ENCODE results near the gene RAB9B.
"Not testable (repeated sequence)": the region's sequence is repeated elsewhere in the genome, so short reads cannot be mapped to it uniquely, and the experiment has no call there.

The RAB9B gene, protein sequence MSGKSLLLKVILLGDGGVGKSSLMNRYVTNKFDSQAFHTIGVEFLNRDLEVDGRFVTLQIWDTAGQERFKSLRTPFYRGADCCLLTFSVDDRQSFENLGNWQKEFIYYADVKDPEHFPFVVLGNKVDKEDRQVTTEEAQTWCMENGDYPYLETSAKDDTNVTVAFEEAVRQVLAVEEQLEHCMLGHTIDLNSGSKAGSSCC

DNA sequence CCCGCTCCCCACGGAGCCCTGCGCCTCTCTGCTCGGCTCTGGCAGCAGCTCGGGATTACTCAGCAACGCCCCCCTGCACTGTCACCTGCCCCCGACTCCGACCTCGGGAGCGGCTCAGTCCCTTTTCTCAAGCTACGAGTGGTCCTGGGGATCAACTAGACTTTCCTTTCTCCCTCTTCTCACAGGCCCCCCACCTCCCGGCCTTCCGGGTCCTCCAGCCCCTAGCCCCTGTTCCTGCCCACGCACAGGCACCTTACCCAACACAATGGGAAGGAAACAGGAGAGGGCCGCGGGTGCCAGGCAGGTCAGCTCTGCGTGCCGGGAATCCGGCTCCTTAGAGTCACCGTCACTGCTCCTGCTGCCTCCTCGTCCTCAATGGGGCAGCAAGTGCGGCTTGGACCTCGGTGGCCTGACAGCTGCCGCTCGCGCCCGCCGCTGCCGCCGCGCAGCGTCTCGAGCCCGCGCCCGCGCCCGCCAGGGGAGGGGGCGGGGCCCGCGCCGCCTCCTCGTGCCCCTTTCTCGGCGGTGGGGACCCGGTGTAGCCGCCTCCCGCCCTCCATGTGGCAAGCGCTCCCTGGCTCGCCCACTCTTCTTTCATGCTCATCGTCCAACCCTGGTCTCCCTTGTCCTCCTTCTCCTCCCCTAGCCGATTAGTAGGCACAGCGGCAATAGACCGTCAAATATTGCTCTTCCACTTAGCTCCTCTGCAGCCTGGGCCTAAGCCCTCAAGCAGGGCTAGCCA lies at the start of gene RAB9B:
RAB9B (minus strand) TSS at position 455 of the 742 bp plus-strand sequence. CDS start 6,473 bp downstream, outside the sequence.
- no peak for DNase-seq (ENCODE audit: low read depth in 2 of 2)

DNA sequence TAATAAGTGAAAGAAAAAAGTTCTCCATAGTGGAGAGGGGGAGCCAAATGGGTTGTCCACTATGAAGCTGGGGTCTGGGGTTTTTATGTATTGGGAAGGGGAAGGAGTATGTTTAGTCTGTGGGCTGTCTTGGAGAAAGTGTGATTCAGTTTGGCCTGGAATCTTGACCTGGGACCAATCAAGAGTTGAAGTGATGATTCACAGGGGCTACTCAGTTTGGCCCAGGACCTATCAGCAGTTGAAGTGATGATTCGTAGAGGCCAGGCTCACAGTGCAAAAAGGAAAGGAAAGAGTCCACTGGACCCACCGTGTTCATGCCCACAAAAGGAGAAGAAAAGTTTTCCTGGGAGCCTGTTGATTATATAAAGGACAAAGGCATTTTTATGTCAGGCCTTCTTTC lies 47.3 kb upstream of the RAB9B start:
- DNase-seq (ENCODE audit: low read depth in 2 of 2): no peak

DNA sequence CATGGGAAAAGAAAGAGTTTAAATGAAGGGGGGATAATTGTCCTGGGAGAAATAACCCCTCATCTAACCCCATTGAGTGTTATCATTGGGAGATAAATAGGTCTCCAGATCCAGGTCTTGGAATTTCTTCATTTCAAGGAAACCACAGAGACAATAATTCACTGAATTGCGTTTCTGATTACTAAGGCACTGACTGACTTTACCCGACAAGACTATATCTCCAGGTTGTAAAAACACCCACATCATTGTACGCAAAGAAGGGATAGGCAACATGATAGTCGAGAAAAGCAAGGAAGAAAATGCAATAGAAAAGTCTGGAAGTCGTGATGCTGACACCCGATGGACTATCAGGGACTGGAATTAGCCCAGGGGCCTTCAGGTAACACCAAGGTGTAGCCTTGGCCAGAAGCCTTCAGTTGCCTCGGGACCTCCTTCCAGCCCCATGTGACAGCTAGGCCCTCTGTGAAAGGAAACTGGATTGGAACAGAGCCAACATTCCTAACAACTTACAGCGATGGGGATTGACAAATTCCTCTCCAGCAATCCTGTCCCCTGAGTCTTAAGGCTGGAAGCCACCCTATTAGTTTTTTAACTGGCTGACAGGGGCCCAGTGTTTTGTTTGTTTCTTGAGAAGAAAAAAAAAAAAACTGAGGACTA lies 46.5 kb upstream of the RAB9B start:
- peak; percentile 28 to 32 for DNase-seq (ENCODE audit: low read depth in 2 of 2)

DNA sequence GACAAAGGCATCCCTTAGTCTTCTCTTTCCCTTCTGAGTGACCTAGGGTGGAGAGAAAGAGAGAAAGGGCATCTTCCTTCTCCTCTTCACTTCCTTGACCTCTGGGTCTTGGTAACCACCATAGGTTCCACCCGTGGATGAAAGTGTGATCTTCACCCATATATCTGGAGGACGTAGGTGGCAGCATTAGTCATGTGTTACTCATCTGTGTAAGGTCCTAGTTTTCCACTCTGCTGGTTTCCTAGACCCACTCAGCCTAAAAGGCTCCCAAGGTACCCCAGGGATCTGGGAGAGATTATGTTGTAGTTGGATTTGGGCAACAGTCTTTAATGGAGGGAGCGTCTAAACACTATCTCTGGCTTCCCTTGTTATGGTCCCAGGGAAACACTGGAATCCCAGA lies 45.5 kb upstream of the RAB9B start:
- DNase-seq (ENCODE audit: low read depth in 2 of 2): no peak

DNA sequence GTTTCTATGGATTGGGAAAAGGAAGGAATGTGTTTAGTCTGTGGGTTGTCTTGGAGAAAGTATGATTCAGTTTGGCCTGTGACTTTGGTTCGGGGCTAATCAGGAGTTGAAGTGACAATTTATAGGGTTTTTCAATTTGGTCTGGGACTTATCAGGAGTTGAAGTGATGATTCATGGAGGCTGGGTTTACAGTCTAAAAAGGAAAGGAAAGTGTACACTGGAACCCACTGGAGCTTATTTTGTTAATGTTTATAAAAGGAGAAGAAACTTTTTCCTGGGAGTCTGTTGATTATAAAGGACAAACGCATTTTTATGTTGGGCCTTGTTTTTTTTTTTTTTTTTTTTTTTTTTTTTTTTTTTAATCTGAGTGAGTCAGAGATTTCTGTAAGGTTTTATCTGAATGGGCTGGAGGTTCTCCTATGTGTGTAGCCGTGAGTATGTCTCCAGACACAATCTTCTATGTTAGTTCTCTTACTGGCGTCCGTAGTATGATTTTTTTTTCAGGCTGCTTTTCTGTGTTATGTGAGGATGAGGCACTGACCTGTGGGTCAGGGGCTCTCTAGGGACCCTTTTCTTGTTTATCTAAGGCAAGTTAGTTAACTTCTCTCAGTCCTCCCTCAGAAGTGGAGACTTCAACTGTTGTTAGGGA lies 33.0 kb upstream of the RAB9B start:
- no peak for DNase-seq (ENCODE audit: low read depth in 2 of 2)

DNA sequence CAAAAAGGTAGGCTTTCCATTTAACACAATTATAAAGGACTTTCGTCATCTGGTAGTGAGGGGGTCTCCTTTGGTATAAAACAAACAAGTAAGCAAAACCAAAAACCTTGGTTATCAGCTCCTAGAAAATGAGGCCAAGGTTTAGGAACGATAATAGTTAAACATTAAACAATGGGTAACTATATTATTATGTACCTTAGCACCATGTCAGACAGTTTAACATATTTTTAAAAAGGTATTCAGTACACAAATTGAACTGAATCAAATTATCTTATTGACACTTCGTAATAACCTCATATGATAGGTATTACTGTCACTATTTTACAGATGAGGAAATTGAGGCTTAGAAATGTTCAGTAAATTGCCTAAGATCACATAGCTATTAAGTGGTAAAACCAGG lies 32.1 kb upstream of the RAB9B start:
- no peak for DNase-seq (ENCODE audit: low read depth in 2 of 2)

DNA sequence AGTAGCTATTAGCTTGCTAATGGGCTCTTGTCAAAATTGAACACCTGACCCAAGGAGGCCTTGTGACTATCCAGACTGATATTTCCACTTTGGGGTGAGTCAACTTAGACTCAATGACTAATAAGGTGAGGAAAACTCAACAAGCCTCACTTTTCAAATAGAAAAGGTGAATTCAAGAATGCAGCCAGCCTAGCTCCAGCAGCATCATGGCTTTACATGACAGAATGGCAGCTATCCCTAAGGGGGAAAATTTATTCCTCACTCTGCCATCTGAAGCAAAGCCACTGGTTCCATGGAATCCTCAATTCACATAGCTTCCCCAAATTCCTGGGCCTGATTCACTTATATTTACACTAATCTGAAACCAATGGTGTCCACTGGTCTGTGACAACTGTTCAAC lies 29.1 kb upstream of the RAB9B start:
- no peak for DNase-seq (ENCODE audit: low read depth in 2 of 2)

DNA sequence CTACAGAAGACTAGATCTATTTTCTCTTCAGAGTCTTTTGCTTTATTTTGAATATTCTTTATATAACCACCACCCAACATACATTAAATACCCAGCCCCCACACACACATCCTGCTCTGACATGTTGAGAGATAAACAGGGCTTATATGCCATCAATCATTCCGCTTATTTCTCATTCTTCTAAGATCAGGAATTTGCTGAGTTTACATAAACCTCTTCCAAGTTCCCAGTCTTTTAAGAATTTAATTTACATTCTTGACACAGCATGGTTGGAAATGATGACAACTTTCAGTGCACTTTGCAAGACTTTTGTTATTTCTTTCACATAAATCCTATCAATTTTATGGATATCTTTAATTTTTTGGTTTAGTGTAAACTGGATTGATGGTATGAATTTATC lies 17.5 kb upstream of the RAB9B start:
- no peak for DNase-seq (ENCODE audit: low read depth in 2 of 2)

DNA sequence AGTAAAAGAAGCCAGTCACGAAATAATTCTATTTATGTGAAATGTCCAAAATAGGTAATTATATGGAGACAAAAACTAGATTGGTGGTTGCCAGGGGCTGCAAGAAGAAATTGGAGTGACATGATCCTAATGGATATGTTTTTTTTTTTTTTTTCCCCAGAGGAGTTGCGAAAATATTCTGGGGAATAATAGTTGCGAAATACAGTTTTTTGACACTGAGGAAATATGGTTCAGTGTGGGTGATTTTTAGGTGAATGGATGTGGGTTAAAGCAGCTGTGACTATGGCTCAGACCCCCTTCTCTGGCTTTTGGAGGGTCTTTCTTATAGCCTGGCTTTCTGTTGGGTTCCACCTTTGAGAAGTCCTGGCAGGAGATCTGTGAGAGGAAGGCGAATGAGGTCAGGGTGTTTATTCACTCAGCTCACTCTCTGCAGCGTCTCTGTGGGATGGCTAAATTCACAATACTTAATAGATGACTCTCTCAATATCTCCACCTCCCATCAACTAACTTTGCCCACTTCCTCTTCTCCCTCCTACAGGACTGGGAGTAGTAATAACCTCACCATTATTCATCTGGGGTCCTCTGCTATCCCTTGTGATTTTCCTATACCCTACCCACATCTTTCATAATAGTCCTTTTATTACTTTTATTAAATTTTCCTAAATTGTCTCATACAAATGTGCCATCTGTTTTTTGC lies 15.3 kb upstream of the RAB9B start:
- no peak for DNase-seq (ENCODE audit: low read depth in 2 of 2)

DNA sequence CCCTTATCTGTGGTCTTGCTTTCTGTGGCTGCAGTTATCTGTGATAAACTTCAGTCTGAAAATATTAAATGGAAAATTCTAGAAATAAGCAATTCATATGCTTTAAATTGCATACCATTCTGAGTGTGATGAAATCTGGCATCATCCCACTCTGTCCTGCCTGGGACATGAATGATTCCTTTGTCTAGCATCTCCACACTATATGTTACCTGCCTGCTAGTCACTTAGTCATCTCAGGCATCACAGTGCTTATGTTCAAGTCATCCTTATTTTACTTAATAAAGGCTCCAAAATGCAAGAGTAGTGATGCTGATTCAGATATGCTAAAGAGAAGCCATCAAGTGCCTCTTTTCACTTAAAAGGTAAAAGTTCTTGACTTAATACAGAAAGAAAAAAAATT lies 14.3 kb upstream of the RAB9B start:
- DNase-seq (ENCODE audit: low read depth in 2 of 2): no peak

DNA sequence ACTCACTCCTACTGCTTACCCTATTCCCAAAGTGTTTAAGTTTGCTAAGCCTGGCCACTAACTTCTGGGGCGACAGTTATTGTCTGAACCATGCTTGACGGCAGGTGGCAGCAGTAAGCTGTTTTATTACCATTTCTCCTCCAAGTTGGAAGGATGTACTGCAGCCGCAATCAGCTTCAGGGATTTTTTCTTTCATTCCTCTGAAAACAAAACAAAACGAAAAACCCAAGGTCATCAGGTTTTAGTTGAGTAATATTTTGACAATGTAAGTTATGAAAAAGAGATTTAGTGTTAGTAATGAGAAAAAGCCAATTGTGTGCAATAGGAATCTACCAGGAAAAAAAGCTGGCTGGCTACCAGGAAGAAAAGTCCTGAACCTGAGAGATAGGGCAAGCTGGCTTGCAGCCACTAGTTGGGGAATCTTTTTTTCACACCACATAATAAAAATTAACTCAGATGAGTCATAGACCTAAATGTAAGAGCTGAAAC lies 13.2 kb upstream of the RAB9B start:
- DNase-seq (ENCODE audit: low read depth in 2 of 2): peak; percentile 81 to 84

DNA sequence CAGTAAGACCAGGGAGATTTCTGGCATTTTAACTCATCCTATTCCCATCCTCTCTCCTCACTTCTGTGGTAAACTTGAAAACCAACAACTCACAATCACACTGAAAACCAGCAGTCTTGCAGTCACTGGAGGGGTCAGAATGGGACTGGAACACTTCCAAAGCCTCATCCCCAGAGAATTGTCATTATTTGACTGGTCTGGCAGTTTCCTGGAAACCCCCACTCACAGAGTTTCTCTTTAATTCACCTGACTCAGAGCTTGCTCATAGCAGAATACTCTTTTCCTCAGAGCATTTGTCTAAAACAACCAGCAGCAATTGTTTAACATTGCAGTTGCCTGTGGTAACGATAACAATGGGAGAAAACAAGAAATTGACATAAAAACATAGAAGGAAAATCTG lies 7.3 kb upstream of the RAB9B start:
- DNase-seq (ENCODE audit: low read depth in 2 of 2): no peak

DNA sequence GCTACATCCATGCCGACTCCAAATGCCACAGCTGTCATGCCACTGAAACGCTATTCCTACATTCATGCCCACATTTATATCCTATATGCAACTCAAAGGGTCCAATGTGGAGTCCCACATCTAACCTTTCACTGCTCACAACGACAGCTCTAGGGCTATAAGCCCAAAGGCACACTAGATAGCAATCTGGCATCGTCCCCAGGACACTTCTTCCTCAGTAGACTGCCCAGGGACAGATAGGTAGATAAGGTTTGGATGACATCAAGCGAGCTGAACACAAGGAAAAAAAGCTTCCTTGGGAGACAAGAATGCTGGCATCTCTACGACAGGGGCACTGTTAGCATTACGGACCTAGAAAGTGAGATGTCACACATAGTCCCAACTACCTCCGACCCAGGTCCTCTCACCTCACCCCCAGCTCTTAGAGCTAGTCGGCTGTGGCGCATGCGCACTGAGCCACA lies 685 bp downstream of the RAB9B start:
- no peak for DNase-seq (ENCODE audit: low read depth in 2 of 2)

DNA sequence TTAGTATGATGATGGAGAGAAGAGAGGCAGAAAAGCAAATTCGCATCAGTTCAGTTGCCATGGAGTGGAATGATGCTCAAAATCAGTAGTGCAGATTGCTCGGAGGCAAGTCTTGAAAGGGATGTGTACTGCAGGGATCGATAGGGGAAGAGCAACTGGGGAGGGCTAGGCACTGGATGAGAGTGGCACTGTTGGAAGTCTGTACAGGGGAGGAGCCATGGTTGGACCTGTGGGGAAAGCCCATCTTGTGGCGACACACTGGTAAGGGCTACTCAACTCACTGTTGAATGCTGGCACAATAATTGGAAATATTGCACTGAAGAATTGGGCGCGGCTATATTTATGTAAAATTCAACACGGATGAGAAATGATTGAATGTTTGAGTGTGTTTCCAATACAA lies 1.2 kb downstream of the RAB9B start:
- DNase-seq (ENCODE audit: low read depth in 2 of 2): no peak

DNA sequence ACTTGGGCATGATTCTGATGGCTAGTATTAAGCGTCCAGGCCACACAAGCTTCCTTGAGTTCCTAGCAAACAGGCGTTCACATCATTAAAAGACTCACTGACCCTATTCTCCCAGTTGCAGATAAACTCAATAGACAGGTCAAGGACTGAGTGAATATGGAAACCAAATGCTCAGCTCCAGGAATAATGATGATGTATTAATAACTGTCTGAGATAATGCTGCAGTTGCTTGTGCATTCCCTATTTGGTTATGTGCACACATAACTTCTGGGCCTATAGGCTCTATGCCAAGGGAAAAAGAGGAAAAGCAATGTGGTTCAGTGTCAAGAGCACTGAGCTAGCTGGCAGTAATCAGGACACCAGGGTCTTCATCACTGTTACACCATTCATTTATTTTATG lies 3.5 kb downstream of the RAB9B start:
- DNase-seq (ENCODE audit: low read depth in 2 of 2): no peak

DNA sequence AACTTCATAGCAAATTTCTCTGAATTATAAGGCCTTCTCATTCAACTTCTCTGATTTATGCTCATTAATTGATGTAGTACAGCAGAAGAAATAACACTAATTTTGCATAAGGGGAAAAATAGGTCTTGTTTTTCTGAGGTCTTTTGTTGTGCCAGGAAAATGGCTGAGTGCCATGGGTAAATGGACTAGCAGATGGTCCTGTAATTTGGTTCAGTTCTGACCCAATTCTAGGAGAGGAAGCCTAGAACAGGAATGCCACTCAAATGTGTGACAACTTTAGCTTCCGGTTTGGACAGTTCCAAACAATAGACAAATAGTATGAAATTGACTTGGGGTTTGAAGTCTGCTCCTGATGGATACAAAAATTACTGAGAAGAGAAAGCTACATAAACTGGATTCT lies 6.2 kb downstream of the RAB9B start:
- DNase-seq (ENCODE audit: low read depth in 2 of 2): no peak

DNA sequence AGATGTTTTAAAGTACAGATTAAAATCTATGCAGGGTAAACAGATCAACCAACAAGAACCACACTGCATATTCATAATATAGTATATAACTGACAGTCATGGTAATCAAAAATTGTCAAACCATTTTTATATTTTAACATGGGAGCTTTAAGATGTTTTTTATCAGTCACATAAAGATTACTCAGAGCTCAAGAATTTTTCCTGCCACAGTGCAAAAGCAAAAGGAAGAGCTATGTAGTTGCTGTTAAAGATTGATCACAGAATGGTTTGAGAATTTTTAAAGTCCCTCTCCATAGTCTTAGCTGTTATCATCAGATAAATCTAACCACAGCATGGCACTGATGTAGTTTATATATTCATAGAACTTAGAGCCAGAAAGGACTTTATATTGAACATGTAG lies 8.5 kb downstream of the RAB9B start:
- no peak for DNase-seq (ENCODE audit: low read depth in 2 of 2)

DNA sequence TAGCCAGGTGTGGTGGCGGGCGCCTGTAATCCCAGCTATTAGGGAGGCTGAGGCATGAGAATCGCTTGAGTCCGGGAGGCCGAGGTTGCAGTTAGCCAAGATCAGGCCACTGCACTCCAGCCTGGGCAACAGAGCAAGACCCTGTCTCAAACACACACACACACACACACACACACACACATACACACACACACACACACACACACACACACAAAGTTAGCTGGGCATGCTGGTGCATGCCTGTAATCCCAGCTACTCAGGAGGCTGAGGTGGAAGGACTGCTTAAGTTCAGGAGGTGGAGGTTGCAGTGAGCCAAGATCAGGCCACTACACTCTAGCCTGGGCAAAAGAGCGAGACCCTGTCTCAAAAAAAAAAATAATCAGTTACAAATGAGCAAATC lies 11.3 kb downstream of the RAB9B start:
- DNase-seq (ENCODE audit: low read depth in 2 of 2): not testable (repeated sequence)

DNA sequence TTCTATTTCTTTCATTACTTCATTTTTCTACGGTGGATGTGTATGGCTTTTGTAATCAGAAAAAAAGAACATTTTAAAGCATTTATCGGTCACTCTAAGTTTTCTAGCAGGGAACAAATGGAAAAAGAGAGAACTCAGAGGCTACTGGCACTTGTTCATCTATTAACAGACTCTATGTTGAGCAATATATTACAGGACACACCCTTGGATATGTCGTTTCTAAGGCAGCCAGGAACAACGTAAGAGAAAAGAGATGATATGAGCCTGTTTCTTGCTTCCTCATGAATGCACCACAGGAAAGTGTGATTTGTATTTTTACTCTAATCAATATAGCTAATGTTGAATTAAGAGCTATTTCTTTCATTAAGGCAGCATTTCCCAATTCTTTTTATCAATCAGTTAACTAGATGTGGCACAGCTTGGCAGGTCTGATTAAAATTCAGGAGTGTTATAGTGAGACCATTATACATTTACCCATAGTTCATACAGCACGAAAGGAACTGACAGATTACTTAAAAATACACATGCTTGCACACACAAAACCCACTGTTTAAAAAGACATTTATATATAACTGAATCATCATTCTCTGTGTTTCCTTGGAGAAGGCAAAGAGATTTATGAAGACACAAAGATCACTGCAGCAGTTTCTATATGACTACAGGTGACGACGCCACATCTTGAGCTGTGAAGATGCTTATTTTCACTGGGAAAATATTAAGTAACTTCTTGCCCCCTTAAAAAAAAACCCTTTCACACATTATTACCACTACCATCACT lies 13.0 kb downstream of the RAB9B start:
- DNase-seq (ENCODE audit: low read depth in 2 of 2): no peak

DNA sequence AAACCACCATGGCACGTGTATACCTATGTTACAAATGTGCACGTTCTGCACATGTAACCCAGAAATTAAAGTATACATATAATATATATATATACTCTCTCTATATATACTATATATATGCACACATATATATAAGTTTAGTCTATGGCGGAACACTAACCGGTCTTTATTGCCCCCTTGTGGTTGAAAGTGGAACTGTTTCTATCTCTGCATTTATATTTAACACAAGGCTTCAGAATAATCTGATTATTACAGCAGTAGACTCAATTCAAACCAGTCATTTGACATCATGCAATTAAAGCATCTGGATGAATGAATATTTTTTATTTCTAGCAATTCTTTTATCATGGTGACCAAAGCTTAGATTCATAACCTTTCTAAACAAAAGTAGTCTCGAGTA lies 14.6 kb downstream of the RAB9B start:
- no peak for DNase-seq (ENCODE audit: low read depth in 2 of 2)

DNA sequence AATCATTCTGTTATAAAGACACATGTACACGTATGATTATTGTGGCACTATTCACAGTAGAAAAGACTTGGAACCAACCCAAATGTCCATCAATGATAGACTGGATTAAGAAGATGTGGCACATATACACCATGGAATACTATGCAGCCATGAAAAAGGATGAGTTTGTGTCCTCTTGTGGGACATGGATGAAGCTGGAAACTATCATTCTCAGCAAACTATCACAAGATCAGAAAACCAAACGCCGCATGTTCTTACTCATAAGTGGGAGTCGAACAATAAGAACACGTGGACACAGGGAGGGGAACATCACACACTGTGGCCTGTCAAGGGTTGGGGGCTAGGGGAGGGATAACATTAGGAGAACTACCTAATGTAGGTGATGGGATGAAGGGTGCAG lies 15.0 kb downstream of the RAB9B start:
- not testable (repeated sequence) for DNase-seq (ENCODE audit: low read depth in 2 of 2)
